ENCODE data around the gene APMAP.

The APMAP gene

DNA sequence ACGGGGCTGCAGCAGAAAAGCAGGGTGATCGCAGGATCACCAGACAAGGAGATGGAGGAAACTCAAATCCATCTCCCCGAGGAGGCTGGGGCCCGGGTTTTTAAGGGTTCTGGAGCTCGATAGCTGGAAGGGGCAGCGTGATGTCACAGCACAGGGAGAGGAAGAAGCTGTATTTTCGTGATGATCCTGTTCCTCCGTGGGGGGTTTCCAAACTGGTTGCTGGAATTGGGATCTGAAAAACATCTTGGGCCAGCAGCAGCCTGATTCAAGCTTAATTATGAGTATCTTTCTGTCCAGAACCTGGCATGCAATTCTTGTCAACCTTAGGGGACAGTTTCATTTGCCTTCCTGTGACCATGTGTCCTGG is 39.4 kb downstream of the APMAP start:
- TF ChIP-seq, protein P1, sequence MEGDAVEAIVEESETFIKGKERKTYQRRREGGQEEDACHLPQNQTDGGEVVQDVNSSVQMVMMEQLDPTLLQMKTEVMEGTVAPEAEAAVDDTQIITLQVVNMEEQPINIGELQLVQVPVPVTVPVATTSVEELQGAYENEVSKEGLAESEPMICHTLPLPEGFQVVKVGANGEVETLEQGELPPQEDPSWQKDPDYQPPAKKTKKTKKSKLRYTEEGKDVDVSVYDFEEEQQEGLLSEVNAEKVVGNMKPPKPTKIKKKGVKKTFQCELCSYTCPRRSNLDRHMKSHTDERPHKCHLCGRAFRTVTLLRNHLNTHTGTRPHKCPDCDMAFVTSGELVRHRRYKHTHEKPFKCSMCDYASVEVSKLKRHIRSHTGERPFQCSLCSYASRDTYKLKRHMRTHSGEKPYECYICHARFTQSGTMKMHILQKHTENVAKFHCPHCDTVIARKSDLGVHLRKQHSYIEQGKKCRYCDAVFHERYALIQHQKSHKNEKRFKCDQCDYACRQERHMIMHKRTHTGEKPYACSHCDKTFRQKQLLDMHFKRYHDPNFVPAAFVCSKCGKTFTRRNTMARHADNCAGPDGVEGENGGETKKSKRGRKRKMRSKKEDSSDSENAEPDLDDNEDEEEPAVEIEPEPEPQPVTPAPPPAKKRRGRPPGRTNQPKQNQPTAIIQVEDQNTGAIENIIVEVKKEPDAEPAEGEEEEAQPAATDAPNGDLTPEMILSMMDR (IDR thresholded peaks at IDR 0.05; ENCODE audit: insufficient read depth, low read length, poor library complexity, severe bottlenecking): no peak
- H3K27me3 ChIP-seq (replicated peaks; ENCODE audit: control insufficient read depth, insufficient read depth, low read length): no peaks in the 10 kb centered on the region; the same call in 1 of the 2 replicates
- no peak for DNase-seq (ENCODE audit: extremely low read depth, insufficient read length)
- peaks cover 3% of the 10 kb centered on the region for H3K36me3 ChIP-seq (ENCODE audit: control insufficient read depth, insufficient read depth, low read length)
- H3K4me3 ChIP-seq (replicated peaks; ENCODE audit: low read depth, low read length): no peak overlapping the region

DNA sequence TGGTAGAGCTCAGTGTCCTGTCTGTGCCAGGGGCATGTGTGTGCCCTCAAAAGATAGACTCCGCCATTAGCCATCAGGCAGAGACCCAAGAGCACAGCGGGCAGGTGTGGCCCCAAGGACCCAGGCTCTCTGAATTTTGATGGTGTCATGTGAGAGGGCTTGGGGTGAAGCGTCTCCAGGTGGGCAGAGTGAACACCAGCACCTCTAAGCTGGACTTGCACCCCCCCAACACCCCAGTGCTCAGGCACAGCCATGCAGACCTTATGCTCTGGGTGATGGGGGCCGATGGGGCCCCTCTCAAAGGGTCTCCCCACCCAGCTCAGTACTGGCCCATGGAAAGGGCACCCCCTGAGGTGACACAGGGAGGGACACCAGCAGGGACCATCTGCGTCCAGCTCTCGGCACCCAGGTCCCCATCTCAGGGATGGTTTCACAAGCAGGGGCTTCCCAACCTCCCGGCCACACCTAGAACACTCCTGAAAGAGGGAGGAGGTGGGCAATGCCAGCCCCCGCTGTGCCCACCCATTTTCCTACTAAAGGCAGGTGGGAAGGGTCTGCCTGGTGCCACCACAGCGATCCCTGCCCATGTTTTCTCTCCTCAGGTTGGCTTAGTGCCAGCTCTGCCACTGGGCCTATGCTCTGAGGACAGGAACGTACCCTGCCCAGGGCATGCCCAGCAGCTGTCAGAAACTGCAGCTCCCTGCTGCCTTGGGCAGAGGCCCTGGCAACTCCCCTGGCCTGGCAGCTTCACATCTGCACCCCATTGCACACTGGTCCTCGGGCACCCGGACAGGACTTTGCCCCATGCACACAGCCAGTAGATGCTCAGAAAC is 40.0 kb downstream of the APMAP start:
- TF ChIP-seq, protein P1 (IDR thresholded peaks at IDR 0.05; ENCODE audit: insufficient read depth, low read length, poor library complexity, severe bottlenecking): no peak
- Histone ChIP-seq H3K36me3 (ENCODE audit: control insufficient read depth, insufficient read depth, low read length) (peaks cover 3% of the 10 kb centered on the region), H3K27me3 (replicated peaks; ENCODE audit: control insufficient read depth, insufficient read depth, low read length) (no peaks in the 10 kb centered on the region; the same call in 1 of the 2 replicates), H3K4me3 (replicated peaks; ENCODE audit: low read depth, low read length) (no peak overlapping the region)
- no peak for DNase-seq (ENCODE audit: extremely low read depth, insufficient read length)

DNA sequence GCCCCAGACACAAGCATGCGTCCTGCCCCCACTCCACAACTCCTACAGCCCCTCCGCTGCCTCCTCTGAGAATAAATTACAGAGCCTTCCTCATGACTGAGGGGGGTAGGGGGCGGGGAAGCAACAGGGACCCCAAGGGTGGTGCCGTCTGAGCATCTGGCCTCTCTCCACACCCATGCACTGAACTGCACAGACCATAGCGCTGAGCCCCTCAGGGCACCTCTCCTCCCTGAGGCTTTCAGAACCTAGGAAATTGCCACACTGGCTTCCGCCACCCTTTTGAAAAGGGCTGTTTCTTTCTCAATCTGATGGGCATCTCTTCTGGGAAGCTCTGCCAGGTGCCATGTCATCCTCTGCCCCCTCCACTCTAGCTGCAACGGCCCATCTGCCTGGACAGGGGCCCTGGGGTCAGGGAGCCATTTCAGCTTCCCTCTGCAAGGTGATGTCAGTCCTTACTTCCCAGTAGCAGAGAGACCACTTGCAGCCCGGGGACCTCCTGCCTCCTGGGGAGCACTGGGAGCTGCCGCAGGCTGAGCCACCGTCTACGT is 40.9 kb downstream of the APMAP start:
- no peak overlapping the region for H3K4me3 ChIP-seq (replicated peaks; ENCODE audit: low read depth, low read length)
- DNase-seq (ENCODE audit: extremely low read depth, insufficient read length): no peak
- H3K36me3 ChIP-seq (ENCODE audit: control insufficient read depth, insufficient read depth, low read length): peaks cover 2% of the 10 kb centered on the region
- no peaks in the 10 kb centered on the region; the same call in 1 of the 2 replicates for H3K27me3 ChIP-seq (replicated peaks; ENCODE audit: control insufficient read depth, insufficient read depth, low read length)
- TF ChIP-seq, protein P1 (IDR thresholded peaks at IDR 0.05; ENCODE audit: insufficient read depth, low read length, poor library complexity, severe bottlenecking): no peak

DNA sequence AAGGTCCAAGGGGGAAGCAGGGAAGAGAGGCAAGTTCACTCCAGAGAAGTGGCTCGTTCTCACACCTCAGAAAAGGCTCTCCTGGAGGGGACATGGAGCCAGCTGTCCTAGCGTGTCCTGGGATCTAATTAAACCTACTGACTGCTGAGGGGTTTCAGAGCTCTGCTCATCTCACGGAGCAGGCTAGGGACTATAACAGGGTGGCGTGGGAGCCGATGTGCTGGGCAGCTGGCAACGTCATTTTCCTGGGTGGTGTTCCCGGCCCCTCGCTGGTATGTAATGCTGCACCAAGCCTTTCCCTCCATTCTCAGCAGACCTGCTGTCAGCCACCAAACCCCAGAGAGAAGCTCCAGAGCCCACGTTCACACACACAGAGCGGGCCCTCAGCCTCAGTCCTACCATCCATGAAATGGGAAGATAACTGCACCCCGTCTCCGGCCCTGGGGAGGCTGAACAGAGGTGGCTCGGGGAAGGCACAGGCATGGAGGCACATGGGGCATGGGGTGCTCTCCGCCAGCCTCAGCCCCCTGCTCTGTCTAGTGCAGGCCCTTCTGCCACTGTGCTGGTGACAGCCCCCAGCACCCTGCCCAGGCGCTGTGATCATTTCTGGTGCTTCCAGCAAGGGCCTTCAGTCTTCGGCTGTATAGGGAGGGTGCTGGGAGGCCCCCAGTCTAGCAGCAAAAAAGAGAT is 41.6 kb downstream of the APMAP start:
- no peaks in the 10 kb centered on the region for H3K36me3 ChIP-seq (ENCODE audit: control insufficient read depth, insufficient read depth, low read length)
- no peaks in the 10 kb centered on the region; the same call in 1 of the 2 replicates for H3K27me3 ChIP-seq (replicated peaks; ENCODE audit: control insufficient read depth, insufficient read depth, low read length)
- DNase-seq (ENCODE audit: extremely low read depth, insufficient read length): no peak
- TF ChIP-seq, protein P1 (IDR thresholded peaks at IDR 0.05; ENCODE audit: insufficient read depth, low read length, poor library complexity, severe bottlenecking): no peak
- H3K4me3 ChIP-seq (replicated peaks; ENCODE audit: low read depth, low read length): no peak overlapping the region

DNA sequence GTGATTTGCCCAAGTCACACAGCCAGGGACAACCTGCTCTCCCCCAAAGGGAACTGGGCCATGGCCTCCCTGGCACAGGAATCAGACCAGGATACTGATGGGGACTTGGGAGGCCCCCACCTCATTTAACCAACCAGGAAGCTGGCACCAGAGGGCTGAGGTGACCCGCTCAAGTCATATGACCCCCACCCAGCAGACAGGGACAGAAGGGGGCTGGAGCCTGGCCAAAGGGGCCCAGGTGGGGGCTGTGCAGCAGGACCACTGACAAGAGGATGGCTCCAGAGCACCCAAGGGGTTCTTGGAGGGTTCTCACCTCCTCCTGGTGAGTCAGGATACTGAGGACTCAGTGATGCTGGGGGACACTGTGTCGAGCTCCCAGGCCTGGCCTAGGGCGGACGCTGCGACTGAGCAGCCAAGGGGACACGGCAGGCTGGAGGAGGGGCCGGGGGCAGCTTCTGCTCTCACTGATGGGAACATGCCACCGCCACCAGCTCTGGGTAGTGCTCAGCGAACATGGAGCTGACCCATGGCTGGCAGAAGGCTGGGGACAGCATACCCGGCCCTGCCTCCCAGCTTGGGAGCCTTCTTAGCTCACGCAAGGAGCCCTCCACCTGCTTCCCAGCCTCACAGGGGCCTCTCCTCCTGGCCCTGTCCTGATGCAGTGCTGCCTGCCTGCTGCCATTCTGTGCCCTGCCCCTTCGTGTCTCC is 42.3 kb downstream of the APMAP start:
- DNase-seq (ENCODE audit: extremely low read depth, insufficient read length): no peak
- TF ChIP-seq, protein P1 (IDR thresholded peaks at IDR 0.05; ENCODE audit: insufficient read depth, low read length, poor library complexity, severe bottlenecking): no peak
- no peak overlapping the region for H3K4me3 ChIP-seq (replicated peaks; ENCODE audit: low read depth, low read length)
- H3K36me3 ChIP-seq (ENCODE audit: control insufficient read depth, insufficient read depth, low read length): no peaks in the 10 kb centered on the region
- H3K27me3 ChIP-seq (replicated peaks; ENCODE audit: control insufficient read depth, insufficient read depth, low read length): no peaks in the 10 kb centered on the region; the same call in 1 of the 2 replicates
